Measurements from ENCODE around the gene INPP5K. TPM values are rescaled to one million over a fixed set of nuclear protein-coding genes. Genes with fewer than 3 reads are reported as not detected.

Gene INPP5K
- total RNA-seq, 2 donors from 2014 or later, result 29.7 to 30.1 TPM

DNA sequence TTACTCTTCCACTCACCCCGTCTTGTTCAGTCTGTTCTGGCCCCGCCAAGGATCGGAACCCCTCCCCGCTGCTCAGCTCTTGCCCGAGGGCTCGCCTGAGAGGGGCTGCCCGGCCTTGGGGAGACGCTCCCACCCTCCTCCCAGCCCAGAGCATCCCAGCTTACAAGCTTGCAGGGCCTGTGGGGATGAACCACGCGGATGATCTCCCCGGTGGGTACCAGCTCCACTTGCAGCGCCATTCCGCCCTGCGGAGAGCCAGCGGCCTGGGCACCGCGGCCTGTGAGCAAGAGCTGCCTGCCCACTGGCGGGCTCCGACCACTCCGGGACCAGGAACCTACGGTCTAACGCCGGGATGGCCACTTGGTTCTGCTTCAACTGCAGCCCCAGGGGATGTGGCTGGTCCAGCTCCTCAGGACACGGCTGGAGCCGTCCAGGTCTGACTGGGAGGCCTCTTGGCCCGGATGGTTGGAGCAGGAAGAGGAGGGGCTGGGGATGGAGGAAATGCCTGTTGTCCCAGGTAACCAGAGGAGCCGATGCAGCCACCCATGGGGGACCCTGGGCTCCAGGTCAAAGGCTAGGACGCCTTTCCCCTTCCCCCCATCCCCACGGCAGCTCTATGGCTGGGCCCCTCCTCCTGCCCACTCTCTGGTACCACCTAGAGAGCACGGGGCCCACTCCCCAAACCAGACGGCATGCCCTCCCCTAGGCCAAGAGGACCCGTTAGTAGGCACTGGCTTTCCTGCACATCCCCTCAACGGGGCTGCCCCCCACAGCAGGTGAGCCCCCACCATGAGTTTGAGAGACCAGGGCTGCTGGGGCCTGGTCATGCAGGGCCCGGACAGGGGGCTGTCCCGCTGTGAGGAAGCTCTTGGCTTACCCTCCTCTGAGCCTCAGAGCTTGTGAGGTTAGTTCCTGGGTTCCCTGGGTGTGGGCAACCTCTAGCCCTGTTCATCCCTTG, 23.9 kb downstream of the INPP5K start, which contains the start of gene MYO1C:
Gene MYO1C, minus strand, starts transcription at position 438 of the 958 bp plus-strand sequence. Its CDS starts 199 bp downstream, at position 239.
- intact Hi-C loops (cut with DNase I), result loop anchor here in 1 of 2 donors (2.0 kb wide), 1 partner anchor 20 kb away; no protein-coding TSS in a partner anchor
- ATAC-seq, result peak in 1 of 2 donors; percentile 2
- DNase-seq, result peak; percentile 55

GRCh38 chr17:1491443-1492248, 24.8 kb downstream of the INPP5K start:
- DNase-seq, result peak; percentile 81
- ATAC-seq, result peak; percentile 46 to 64
- intact Hi-C loops (cut with DNase I), result loop anchor here in 1 of 2 donors (2.0 kb wide), 1 partner anchor 21 kb away; no protein-coding TSS in a partner anchor

DNA sequence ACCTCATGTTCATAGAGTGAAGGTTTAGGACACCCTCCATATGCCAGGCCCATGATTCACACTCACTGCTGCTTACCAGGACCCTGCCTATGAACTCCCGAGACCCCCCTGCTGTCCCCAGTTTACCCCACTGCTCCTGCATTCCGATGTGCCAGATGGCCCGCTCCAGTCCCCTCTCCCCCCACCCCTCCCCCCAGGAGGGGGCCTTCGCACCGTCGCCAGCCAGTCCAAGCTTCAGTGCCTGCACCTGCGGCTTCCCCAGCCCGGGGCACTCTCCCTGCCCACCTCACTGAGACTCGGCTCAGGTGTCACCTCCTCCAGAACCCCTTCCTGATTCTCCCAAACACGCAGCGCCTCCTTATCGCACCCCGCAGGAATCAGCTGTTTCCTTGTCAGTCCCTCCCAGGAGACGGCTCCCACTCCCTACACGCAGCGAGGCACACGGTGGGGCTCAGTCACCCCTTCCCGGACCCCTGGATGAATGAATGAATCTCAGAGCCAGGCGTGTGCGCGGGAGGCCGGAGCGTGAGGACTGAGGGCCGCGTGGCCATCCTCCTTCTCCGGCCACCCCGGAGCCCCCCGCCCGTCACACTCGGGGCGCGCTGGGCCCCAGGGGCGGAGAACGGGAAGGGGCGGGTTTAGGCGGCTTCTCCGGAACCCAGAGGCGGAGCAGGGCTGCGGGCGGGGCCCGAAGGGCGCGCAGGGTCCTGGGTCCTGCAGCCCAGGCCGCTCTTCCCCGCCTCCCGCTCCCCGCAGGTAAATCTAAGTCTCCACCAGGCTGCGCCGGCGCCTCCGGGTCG, 25.6 kb downstream of the INPP5K start:
- intact Hi-C loops (cut with DNase I), result no loop called here
- peak; percentile 26 to 36 for ATAC-seq
- DNase-seq, result peak; percentile 85

DNA sequence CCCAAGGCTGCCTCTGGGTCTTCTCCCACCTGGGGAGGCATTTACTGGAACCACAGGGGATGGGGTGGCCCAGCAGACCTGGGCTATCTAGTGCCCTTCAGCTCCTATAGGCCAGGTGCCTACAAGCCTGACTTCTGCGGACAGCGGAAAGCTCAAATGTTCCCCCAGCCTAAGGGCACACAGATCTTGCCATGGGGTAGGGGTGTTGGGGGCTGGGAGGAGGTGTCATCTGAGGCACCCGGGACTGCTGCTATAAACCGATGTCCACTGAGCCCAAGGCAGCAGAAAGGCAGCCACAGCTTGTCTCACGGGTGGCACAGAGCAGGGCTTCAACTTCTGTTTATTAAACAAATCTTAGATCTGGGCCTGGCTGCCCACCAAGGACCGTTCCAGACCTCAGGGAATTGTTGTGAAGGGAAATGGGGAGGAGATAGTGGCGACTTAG, 27.6 kb downstream of the INPP5K start:
- intact Hi-C loops (cut with DNase I), result no loop called here
- ATAC-seq (no peak), DNase-seq (no peak)

DNA sequence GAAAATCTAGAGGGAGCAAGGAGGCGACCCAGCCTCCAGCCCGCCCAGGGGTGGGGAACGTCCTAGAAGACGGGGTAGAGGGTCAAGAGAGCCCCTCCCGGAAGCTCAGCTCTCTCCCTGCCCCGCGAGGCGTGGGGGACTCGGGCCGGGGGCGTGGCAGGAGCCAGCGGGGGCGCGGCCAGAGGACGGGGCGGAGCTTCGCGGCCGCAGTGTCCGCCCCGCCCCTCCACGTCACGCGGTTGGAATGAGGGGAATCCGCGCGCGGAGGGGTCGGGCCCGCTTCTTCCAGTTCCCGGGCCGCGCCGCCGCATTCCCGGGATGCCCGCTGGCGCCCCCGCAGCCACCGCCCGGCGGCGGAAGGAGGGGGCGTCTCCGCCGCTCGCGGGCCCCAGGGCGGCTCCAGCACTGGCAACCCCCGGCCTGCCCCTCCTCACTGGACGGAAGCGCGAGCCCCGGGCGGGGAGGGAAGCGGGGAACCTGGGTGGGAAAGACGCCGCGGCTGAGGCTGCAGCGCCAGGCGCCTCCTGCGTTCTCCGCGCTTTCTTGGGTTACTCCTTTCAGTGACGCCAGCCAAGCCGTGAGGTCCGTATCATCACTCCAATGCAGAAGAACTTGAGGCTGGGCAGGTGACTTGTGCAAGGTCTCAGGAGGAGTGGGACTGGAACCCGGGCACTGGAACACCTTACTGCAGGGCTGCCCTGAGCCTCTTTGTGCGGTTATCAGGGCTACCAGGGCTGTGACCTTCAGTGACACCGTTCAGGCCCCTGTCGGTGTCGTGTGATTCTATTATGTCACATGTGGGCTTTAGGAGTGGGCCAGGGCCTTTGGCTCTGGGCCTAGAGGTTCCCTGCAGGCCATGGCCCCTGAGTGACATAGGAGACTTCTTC, 28.2 kb downstream of the INPP5K start:
- ATAC-seq (peak; percentile 67 to 69), DNase-seq (peak; percentile 92)
- intact Hi-C loops (cut with DNase I), result no loop called here

DNA sequence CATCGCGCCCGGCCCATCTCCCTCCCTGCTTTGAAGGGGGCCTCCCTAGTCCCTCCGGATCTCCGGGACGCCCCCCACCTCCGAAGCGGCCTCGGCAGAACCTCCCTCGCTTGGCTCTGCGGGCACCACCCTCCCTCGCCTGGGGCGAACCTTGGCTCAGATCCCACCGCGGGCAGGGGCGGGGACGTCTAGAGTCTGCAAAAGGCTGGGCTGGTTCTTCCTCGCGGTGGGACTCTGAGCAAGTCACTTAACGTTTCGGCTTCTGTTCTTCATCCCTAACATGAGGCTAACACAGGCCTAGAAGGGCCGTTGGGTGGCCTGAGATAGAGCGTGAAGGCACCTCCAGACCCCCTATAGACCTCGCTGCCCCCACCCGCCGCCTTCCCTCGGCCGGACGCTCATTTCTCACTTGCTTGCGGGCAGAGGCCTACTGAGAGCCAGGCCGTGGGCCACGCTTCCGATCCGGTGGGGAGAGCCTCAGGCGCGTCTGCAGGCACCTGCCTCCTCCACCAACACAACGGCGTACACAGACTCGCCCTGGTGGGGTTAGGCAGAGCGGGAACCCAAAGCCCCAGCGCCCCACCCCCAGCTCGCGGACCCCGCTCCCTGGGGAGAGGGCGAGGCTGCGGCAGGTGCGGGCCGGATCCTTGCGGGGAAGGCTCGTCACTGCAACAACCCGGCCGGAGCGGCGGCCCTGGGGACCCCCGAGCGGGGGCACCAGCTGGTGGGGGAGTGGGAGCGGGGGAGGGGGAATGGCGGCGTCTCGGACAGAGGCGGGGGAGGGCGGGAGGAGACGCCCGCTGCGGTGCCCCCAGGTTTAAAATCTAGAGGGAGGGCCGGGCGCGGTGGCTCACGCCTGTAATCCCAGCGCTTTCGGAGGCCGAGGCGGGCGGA, 29.4 kb downstream of the INPP5K start:
- ATAC-seq, result peak; percentile 13 to 44
- DNase-seq, result peak; percentile 86
- intact Hi-C loops (cut with DNase I), result no loop called here

GRCh38 chr17:1485423-1486376, 30.7 kb downstream of the INPP5K start:
- peak; percentile 26 to 34 for ATAC-seq
- intact Hi-C loops (cut with DNase I), result no loop called here
- peak; percentile 83 for DNase-seq

DNA sequence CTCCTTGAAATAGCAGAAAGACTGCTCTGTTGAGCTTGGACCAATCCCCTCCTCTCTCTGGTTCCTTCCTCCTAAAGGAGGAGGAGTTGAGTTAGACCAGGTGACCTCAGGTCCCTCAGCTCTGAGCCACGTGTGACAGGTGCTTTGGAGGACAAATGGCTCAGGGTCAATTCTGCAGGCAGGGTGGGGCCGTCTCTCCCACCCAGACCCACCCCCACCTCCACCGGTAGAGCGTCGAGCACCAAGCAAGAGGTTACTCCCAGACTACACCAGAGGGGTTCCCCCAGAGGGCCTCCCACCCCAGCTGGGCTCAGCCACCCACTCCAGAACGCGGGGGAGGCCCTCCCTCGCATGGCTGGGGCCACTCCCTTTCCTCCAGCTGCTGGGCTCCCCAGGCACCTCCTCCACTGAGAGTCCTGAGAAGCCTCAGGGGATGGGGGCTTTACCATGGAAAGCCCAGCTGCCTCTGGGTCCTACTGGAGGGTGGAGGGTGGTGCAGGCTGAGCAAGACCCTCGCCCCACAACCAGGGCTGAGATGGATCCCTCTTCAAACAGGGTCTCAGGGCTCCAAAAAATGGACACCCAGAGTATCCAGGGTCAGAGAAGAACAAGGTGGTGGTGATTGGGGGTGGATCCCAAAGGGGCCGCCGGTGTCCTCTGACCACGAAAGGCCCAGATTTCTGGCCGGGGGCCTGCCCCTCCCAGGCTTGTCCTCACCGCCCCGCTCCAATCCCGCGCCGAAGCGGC, 31.6 kb downstream of the INPP5K start:
- intact Hi-C loops (cut with DNase I), result no loop called here
- DNase-seq (peak; percentile 61), ATAC-seq (peak; percentile 4 to 6)

- DNase-seq (peak; percentile 51), ATAC-seq (no peak)
- intact Hi-C loops (cut with DNase I), result no loop called here
These were observed 32.3 kb downstream of the INPP5K start for GRCh38 chr17:1484060-1484535.

DNA sequence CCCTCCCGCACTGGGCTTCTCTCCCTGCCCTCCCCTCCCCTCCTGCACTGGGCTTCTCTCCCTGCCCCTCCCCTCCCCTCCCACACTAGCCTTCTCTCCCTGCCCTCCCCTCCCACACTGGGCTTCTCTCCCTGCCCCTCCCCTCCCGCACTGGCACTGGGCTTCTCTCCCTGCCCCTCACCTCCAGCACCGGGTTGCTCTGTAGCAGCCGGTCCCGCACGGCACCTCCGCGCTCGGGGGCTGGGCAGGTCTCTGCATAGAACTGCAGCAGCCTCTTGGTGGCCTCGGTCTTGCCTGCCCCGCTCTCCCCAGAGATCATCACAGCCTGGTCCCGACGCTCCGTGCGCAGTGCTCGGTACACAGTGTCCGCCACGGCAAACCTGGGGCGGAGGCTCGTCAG, 33.7 kb downstream of the INPP5K start:
- intact Hi-C loops (cut with DNase I), result no loop called here
- ATAC-seq (no peak), DNase-seq (peak; percentile 31)

DNA sequence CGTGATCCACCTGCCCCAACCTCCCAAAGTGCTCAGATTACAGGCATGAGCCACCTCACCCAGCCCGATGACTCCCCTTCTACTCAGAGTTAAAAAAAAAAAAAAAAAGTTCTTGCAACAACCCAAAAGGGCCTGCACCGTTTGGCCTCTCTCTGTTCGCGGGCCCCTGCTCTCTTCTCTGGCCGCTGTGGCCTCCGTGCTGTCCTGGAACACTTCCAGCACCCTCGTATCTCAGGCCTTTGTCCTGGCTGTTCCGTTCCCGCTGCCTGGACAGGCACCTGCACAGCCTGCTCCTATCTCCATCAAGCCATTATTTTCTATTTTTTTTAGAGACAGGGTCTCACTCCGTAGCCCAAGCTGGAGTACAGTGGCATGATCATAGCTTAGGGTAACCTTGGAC, 34.7 kb downstream of the INPP5K start:
- ATAC-seq, result no peak
- no peak for DNase-seq
- intact Hi-C loops (cut with DNase I), result no loop called here

DNA sequence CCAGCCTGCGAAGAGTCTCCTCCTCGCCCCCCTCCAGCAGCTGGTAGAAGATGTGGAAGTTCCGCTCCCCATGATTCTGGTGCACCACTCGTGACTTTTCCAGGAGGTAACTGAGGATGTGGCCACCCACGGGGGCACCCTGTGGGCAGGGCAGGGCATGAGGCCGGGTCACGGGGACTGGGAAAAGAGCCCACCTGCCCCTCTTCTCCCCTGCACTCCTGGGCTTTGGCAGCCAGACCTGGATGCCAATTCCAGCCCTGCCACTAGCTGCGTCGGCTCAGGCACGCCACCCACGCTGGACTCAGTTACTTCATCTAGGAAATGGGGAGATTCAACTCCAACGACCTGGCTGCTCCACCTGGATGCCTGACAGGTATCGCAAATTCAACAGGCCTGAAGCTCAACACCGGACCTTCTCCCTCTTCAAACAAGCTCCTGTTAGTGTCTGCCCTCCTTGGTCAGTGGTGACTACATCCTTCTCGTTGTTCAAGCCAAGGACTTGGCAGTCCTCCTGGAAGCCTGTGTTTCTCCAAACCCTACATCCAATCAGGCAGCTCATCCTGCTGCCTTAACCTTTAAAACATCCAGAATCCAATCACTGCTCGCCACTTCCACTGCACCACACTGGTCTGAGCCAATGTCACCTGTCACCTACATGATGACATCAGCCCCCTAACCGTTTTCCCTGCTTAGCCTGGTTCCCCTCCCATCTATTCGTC, 35.5 kb downstream of the INPP5K start:
- peak in 1 of 2 donors; percentile 2 for ATAC-seq
- intact Hi-C loops (cut with DNase I), result no loop called here
- DNase-seq, result no peak

DNA sequence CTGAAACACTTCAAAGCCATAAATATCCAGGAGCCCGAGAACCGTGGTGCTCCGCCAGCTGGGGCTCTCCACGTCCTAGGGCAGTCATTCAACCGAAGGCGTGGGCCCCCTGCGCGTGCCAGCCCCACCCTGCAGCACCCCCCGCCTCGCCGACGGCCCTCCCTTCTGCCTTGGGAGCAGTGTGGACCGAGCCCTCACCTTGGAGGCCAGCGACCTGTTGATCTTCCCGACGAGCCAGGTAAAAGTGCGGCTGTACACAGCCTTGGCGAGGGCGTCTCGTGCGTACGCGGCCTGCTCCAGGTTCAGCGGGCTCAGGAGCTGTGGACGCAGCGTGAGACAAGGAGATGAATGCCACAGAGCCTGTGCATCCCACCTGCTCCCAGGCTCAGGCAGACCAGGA, 38.0 kb downstream of the INPP5K start:
- intact Hi-C loops (cut with DNase I), result no loop called here
- ATAC-seq, result no peak
- DNase-seq, result no peak

GRCh38 chr17:1475321-1475854, 41.0 kb downstream of the INPP5K start:
- ATAC-seq (peak in 1 of 2 donors; percentile 29), DNase-seq (peak; percentile 14)
- intact Hi-C loops (cut with DNase I), result no loop called here

Measured in left cardiac atrium (tissue), 4 donors.